C4-2B (cell line): Measurements from ENCODE around the gene GAK.

Experiments
- CTCF ChIP-seq: fragments of 450-650 bp; conservative IDR thresholded peaks from 2 replicates; pipeline ENCODE4 v1.5.1; 2017; ENCODE audit warnings: mild to moderate bottlenecking
- ZFX ChIP-seq: fragments of 450-650 bp; IDR thresholded peaks from 2 replicates; pipeline ENCODE4 v1.6.1; 2017

GRCh38 chr4:855880-856224 is 76.3 kb downstream of the GAK start:
- TF ChIP-seq CTCF (no peak), ZFX (no peak)
